ENCODE data around the gene DNMT1.

Gene DNMT1

DNA sequence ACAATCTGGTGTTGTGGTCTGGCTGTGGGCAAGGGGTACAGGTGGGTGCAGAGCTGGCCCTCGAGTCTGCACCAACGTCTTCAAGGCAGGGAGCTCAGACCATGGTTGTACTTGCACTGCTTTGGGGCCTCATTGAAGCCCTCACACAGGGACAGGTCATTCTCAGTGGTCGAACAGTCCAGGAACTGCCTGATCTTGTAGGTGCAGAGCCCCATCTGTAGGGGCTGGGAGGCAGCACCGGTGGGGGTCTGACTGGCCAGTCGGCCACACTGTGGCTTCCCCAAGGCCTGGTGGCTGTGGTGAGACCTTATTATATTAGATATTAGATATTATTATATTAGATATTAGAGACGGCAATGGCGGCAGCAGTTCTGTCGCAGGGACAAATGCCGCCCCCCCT lies 22.3 kb upstream of the DNMT1 start:
- Histone ChIP-seq H3K9me3 (no peaks in the 10 kb centered on the region), H3K36me3 (peaks cover 0 to 3% (median 0%) of the 10 kb centered on the region in 3 donors), H3K27ac (no peak overlapping the region), H3K4me3 (no peak overlapping the region), H3K4me1 (no peaks in the 10 kb centered on the region), H3K27me3 (no peaks in the 10 kb centered on the region)
- intact Hi-C loops (cut with DNase I; ENCODE audit: low total_unique reads) = no loop called here
- DNase-seq = no peak
- no peak for TF ChIP-seq CTCF (IDR thresholded peaks at IDR 0.05)

GRCh38 chr19:10214784-10215183 lies 20.0 kb upstream of the DNMT1 start:
- no peaks in the 10 kb centered on the region for H3K36me3 ChIP-seq
- no peak for DNase-seq
- no peaks in the 10 kb centered on the region for H3K27me3 ChIP-seq
- no peak overlapping the region for H3K4me3 ChIP-seq
- no peaks in the 10 kb centered on the region for H3K9me3 ChIP-seq
- intact Hi-C loops (cut with DNase I; ENCODE audit: low total_unique reads) = no loop called here
- TF ChIP-seq CTCF (IDR thresholded peaks at IDR 0.05) = no peak
- no peaks in the 10 kb centered on the region for H3K4me1 ChIP-seq
- H3K27ac ChIP-seq = no peak overlapping the region

- Histone ChIP-seq H3K4me3 (no peak overlapping the region), H3K9me3 (no peaks in the 10 kb centered on the region), H3K27me3 (no peaks in the 10 kb centered on the region), H3K36me3 (no peaks in the 10 kb centered on the region), H3K4me1 (no peaks in the 10 kb centered on the region), H3K27ac (no peak overlapping the region)
- intact Hi-C loops (cut with DNase I; ENCODE audit: low total_unique reads) = no loop called here
- DNase-seq = no peak
- TF ChIP-seq CTCF (IDR thresholded peaks at IDR 0.05) = no peak
These were observed 16.9 kb upstream of the DNMT1 start for GRCh38 chr19:10211691-10212090.

- Histone ChIP-seq H3K27ac (no peak overlapping the region), H3K4me1 (no peaks in the 10 kb centered on the region), H3K4me3 (no peak overlapping the region), H3K9me3 (no peaks in the 10 kb centered on the region), H3K36me3 (no peaks in the 10 kb centered on the region), H3K27me3 (no peaks in the 10 kb centered on the region)
- intact Hi-C loops (cut with DNase I; ENCODE audit: low total_unique reads) = no loop called here
- no peak for TF ChIP-seq CTCF (IDR thresholded peaks at IDR 0.05)
- no peak for DNase-seq
These were observed 16.3 kb upstream of the DNMT1 start for GRCh38 chr19:10211061-10211460.

GRCh38 chr19:10209315-10209714 lies 14.6 kb upstream of the DNMT1 start:
- H3K9me3 ChIP-seq = no peaks in the 10 kb centered on the region
- no peaks in the 10 kb centered on the region for H3K4me1 ChIP-seq
- DNase-seq = no peak
- H3K36me3 ChIP-seq = no peaks in the 10 kb centered on the region
- no peak for TF ChIP-seq CTCF (IDR thresholded peaks at IDR 0.05)
- H3K27me3 ChIP-seq = no peaks in the 10 kb centered on the region
- no peak overlapping the region for H3K4me3 ChIP-seq
- intact Hi-C loops (cut with DNase I; ENCODE audit: low total_unique reads) = no loop called here
- H3K27ac ChIP-seq = no peak overlapping the region

GRCh38 chr19:10207026-10207425 lies 12.3 kb upstream of the DNMT1 start:
- H3K27me3 ChIP-seq = no peaks in the 10 kb centered on the region
- no peaks in the 10 kb centered on the region for H3K36me3 ChIP-seq
- DNase-seq = no peak
- H3K4me1 ChIP-seq = no peaks in the 10 kb centered on the region
- no peak overlapping the region for H3K27ac ChIP-seq
- no peaks in the 10 kb centered on the region for H3K9me3 ChIP-seq
- intact Hi-C loops (cut with DNase I; ENCODE audit: low total_unique reads) = no loop called here
- H3K4me3 ChIP-seq = no peak overlapping the region
- TF ChIP-seq CTCF (IDR thresholded peaks at IDR 0.05) = no peak

All from tibial artery (tissue), 4 donors.